CD14-positive monocyte (primary cell): Measurements from ENCODE around the gene AKAP6. TPM values are rescaled to one million over a fixed set of nuclear protein-coding genes. Genes with fewer than 3 reads are reported as not detected.
A peak's percentile ranks its signal among the peaks of the same experiment; 100 is the strongest.

Experiments
- DNase-seq, 3 donors: peaks; one replicate each; pipeline ENCODE4 v3.0.0-alpha.2; 2011 to 2022
- H2AFZ ChIP-seq: 2 replicates; pipeline ENCODE4 v1.6.0; 2012; ENCODE audit warnings: mild to moderate bottlenecking, low read depth, low read length, inconsistent platforms; ENCODE audit not compliant: insufficient read depth, poor library complexity, severe bottlenecking
- H3K27ac ChIP-seq, 2 donors: 1 replicate in 1 of 2; 2 replicates in 1 of 2; pipeline ENCODE4 v1.5.1; 2012 to 2013; ENCODE audit warnings: low read length in 2 of 2, control low read depth in 1 of 2, inconsistent platforms in 1 of 2, low read depth in 1 of 2, mild to moderate bottlenecking in 1 of 2
- H3K27me3 ChIP-seq, 2 donors: one replicate each; pipeline versions ENCODE4 v1.6.0 to v1.6.1; 2011 to 2013; ENCODE audit warnings: low read length in 2 of 2; ENCODE audit not compliant: control insufficient read depth in 2 of 2, insufficient read depth in 2 of 2
- H3K36me3 ChIP-seq, 2 donors: replicated peaks in 1 of 2; 1 replicate in 1 of 2; 2 replicates in 1 of 2; pipeline versions ENCODE4 v1.5.1 to v1.6.1; 2012 to 2013; ENCODE audit warnings: low read length in 2 of 2, control low read depth in 1 of 2, inconsistent platforms in 1 of 2, mild to moderate bottlenecking in 1 of 2; ENCODE audit not compliant: insufficient read depth in 2 of 2, control insufficient read depth in 1 of 2
- H3K4me1 ChIP-seq, 2 donors: 1 replicate in 1 of 2; 2 replicates in 1 of 2; pipeline versions ENCODE4 v1.5.1 to v1.6.1; 2012 to 2013; ENCODE audit warnings: low read length in 2 of 2, control low read depth in 1 of 2, inconsistent platforms in 1 of 2, mild to moderate bottlenecking in 1 of 2, moderate library complexity in 1 of 2; ENCODE audit not compliant: insufficient read depth in 2 of 2, control insufficient read depth in 1 of 2
- H3K4me2 ChIP-seq: replicated peaks from 2 replicates; pipeline ENCODE3; 2012; ENCODE audit warnings: low read length, moderate library complexity, mild to moderate bottlenecking; ENCODE audit not compliant: poor library complexity, severe bottlenecking; ENCODE audit errors: extremely low read depth
- H3K4me3 ChIP-seq, 3 experiments: fragments of 200-600 bp in 1 of 3; sonication (generic) in 1 of 3; replicated peaks in 1 of 3; 1 replicate in 2 of 3; 2 replicates in 1 of 3; pipeline ENCODE4 v1.5.1; 2011 to 2013; ENCODE audit warnings: low read length in 3 of 3, mild to moderate bottlenecking in 3 of 3, control low read depth in 2 of 3, low read depth in 2 of 3, inconsistent platforms in 1 of 3, moderate library complexity in 1 of 3
- H3K79me2 ChIP-seq: 2 replicates; pipeline ENCODE4 v1.6.0; 2012; ENCODE audit warnings: mild to moderate bottlenecking, control low read depth, inconsistent platforms, low read length, moderate library complexity; ENCODE audit not compliant: insufficient read depth
- H3K9ac ChIP-seq: 2 replicates; pipeline ENCODE4 v1.6.0; 2017; ENCODE audit warnings: low read length, mild to moderate bottlenecking; ENCODE audit not compliant: insufficient read depth, poor library complexity, severe bottlenecking
- H3K9me3 ChIP-seq, 2 donors: replicated peaks in 1 of 2; 1 replicate in 1 of 2; 2 replicates in 1 of 2; pipeline versions ENCODE4 v1.5.1 to v1.6.1; 2012 to 2013; ENCODE audit warnings: low read length in 2 of 2, control low read depth in 1 of 2; ENCODE audit not compliant: control insufficient read depth in 1 of 2, insufficient read depth in 1 of 2
- H4K20me1 ChIP-seq: 2 replicates; pipeline ENCODE4 v1.6.0; 2012; ENCODE audit warnings: mild to moderate bottlenecking, low read length, control low read depth, moderate library complexity; ENCODE audit not compliant: insufficient read depth
- H3K27ac Mint-ChIP-seq, 7 donors: one replicate each; pipeline ENCODE4 v1.8.0; 2020; ENCODE audit warnings: mild to moderate bottlenecking in 7 of 7, mixed read lengths in 7 of 7, moderate library complexity in 6 of 7, inconsistent platforms in 2 of 7
- H3K27me3 Mint-ChIP-seq, 3 donors: one replicate each; pipeline ENCODE4 v1.8.0; 2021 to 2022; ENCODE audit warnings: low read depth in 3 of 3, mild to moderate bottlenecking in 3 of 3, mixed read lengths in 3 of 3, moderate library complexity in 3 of 3, inconsistent platforms in 1 of 3
- H3K36me3 Mint-ChIP-seq, 2 donors: one replicate each; pipeline ENCODE4 v1.8.0; 2020; ENCODE audit warnings: mixed read lengths in 2 of 2, inconsistent platforms in 1 of 2, mild to moderate bottlenecking in 1 of 2
- H3K4me1 Mint-ChIP-seq: one replicate; pipeline ENCODE4 v1.8.0; 2020; ENCODE audit warnings: mild to moderate bottlenecking, mixed read lengths
- H3K4me3 Mint-ChIP-seq, 2 donors: one replicate each; pipeline ENCODE4 v1.8.0; 2020; ENCODE audit warnings: mild to moderate bottlenecking in 2 of 2, mixed read lengths in 2 of 2, moderate library complexity in 1 of 2
- H3K9me3 Mint-ChIP-seq, 7 donors: one replicate each; pipeline ENCODE4 v1.8.0; 2020 to 2022; ENCODE audit warnings: mixed read lengths in 7 of 7, mild to moderate bottlenecking in 6 of 7, moderate library complexity in 6 of 7, inconsistent platforms in 2 of 7
- WGBS: methylation state at CpG from one replicate; pipeline ENCODE4 v1.1.5; 2013; ENCODE audit warnings: missing lambda C conversion rate; ENCODE audit not compliant: insufficient coverage; 5-methylcytosine and 5-hydroxymethylcytosine counted together
- intact Hi-C, 2 donors: fragments of 100-400 bp; cut with micrococcal nuclease; formaldehyde crosslinking; loops; one replicate each; pipeline versions ENCODE4 v1.15.0 to v1.15.1; 2023
- polyA plus RNA-seq, 3 donors: library from polyadenylated mRNA; depleted of rRNA in 1 of 3; unstranded in 2 of 3; stranded (reverse) in 1 of 3; fragments of 300-500 nt in 2 of 3; fragments of >200 nt in 1 of 3; fragmentation: Illumina TruSeq in 2 of 3; gene quantifications; 1 replicate in 2 of 3; 2 replicates in 1 of 3; pipeline ENCODE4 v1.2.3, GENCODE V29; 2012 to 2021
- TF ChIP-seq, protein P1 (sequence below): fragments of 200-600 bp; IDR thresholded peaks from one replicate; pipeline ENCODE4 v1.8.0; 2022; ENCODE audit warnings: antibody characterized with exemption, mild to moderate bottlenecking

AKAP6 gene
- polyA plus RNA-seq, 3 donors: not detected

DNA sequence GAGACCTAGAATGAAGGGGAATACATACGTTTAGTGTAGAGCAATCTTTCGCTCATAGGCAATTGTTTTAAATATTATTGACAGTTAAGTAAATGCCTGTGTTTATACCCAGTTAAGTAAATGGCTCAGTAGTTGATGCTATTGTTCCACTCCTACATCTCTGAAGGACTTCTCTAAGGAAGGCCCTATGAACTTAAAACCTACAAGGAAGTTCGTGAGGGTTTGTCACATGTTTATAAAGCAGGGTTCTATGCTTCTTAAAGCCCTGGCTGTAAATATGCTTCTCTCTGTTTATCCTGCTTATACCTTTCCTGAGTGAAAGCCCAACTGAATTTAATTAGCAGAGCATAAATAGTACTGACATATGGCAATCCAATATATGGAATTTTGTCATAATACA lies 327.5 kb downstream of the AKAP6 start:
- no CpG with 5 or more reads among the region's 3 CpGs for WGBS
- H3K79me2 ChIP-seq: no peaks in the 10 kb centered on the region
- no peak overlapping the region for H3K9ac ChIP-seq
- no peaks in the 10 kb centered on the region for H3K36me3 ChIP-seq
- peak in 2 of 3 donors; percentile 5 for DNase-seq
- TF ChIP-seq, protein P1, sequence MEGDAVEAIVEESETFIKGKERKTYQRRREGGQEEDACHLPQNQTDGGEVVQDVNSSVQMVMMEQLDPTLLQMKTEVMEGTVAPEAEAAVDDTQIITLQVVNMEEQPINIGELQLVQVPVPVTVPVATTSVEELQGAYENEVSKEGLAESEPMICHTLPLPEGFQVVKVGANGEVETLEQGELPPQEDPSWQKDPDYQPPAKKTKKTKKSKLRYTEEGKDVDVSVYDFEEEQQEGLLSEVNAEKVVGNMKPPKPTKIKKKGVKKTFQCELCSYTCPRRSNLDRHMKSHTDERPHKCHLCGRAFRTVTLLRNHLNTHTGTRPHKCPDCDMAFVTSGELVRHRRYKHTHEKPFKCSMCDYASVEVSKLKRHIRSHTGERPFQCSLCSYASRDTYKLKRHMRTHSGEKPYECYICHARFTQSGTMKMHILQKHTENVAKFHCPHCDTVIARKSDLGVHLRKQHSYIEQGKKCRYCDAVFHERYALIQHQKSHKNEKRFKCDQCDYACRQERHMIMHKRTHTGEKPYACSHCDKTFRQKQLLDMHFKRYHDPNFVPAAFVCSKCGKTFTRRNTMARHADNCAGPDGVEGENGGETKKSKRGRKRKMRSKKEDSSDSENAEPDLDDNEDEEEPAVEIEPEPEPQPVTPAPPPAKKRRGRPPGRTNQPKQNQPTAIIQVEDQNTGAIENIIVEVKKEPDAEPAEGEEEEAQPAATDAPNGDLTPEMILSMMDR: no peak
- Mint-ChIP-seq H3K27ac (peak overlapping the region; percentile 76 to 93 (median 89)), H3K4me3 (peak overlapping the region in 1 of 2 donors; percentile 26), H3K27me3 (peaks cover 0 to 3% (median 0%) of the 10 kb centered on the region in 3 donors), H3K9me3 (peaks cover 0 to 3% (median 0%) of the 10 kb centered on the region in 7 donors), H3K36me3 (peaks cover 0 to 2% of the 10 kb centered on the region in 2 donors), H3K4me1 (peaks cover 35% of the 10 kb centered on the region)
- H2AFZ ChIP-seq: no peak overlapping the region
- intact Hi-C loops: no loop called here
- H3K9me3 ChIP-seq: no peaks in the 10 kb centered on the region
- H3K4me1 ChIP-seq: peaks cover 20 to 36% of the 10 kb centered on the region in 2 donors
- H3K27ac ChIP-seq: peak overlapping the region; percentile 48 to 74
- no peaks in the 10 kb centered on the region for H3K27me3 ChIP-seq
- peak overlapping the region in 1 of 3 experiments; percentile 27 for H3K4me3 ChIP-seq
- H3K4me2 ChIP-seq: peak overlapping the region; percentile 37
- no peaks in the 10 kb centered on the region for H4K20me1 ChIP-seq

GRCh38 chr14:32657081-32657480 lies 328.0 kb downstream of the AKAP6 start:
- Mint-ChIP-seq H3K4me3 (peak overlapping the region in 1 of 2 donors; percentile 47), H3K4me1 (peaks cover 35% of the 10 kb centered on the region), H3K27me3 (peaks cover 0 to 3% (median 0%) of the 10 kb centered on the region in 3 donors), H3K9me3 (peaks cover 0 to 3% (median 0%) of the 10 kb centered on the region in 7 donors), H3K27ac (peak overlapping the region; percentile 76 to 93 (median 89)), H3K36me3 (peaks cover 0 to 2% of the 10 kb centered on the region in 2 donors)
- peak; percentile 83 to 91 (median 89) for DNase-seq
- H3K4me2 ChIP-seq: peak overlapping the region; percentile 37
- no peaks in the 10 kb centered on the region for H3K36me3 ChIP-seq
- no peaks in the 10 kb centered on the region for H4K20me1 ChIP-seq
- no peaks in the 10 kb centered on the region for H3K27me3 ChIP-seq
- TF ChIP-seq, protein P1: no peak
- H3K9me3 ChIP-seq: no peaks in the 10 kb centered on the region
- peak overlapping the region; percentile 48 to 74 for H3K27ac ChIP-seq
- peaks cover 20 to 36% of the 10 kb centered on the region in 2 donors for H3K4me1 ChIP-seq
- 80% methylated on average over 1 of the region's 4 CpGs for WGBS
- intact Hi-C loops: no loop called here
- H3K4me3 ChIP-seq: peak overlapping the region in 1 of 3 experiments; percentile 27
- H3K79me2 ChIP-seq: no peaks in the 10 kb centered on the region
- no peak overlapping the region for H2AFZ ChIP-seq
- H3K9ac ChIP-seq: no peak overlapping the region
